Lower leg skin (tissue), 4 donors: ENCODE measurements around the gene ANO10. TPM values are rescaled to one million over a fixed set of nuclear protein-coding genes. Genes with fewer than 3 reads are reported as not detected.
"Not testable (repeated sequence)": the region's sequence is repeated elsewhere in the genome, so short reads cannot be mapped to it uniquely, and the experiment has no call there.

Source experiments
- DNase-seq, 2 donors: peaks; one replicate each; pipeline ENCODE4 v3.0.0-alpha.2; 2019; ENCODE audit warnings: low spot score in 2 of 2
- H3K4me3 ChIP-seq: fragments of 200-600 bp; sonication (generic); 2 replicates; pipeline ENCODE4 v1.5.1; 2017; ENCODE audit warnings: mild to moderate bottlenecking, low read depth; ENCODE audit not compliant: poor library complexity, severe bottlenecking
- CTCF ChIP-seq, 3 donors: fragments of 450-650 bp; IDR thresholded peaks; one replicate each; pipeline ENCODE4 v1.5.1; 2016; ENCODE audit warnings: antibody characterized with exemption in 3 of 3, mild to moderate bottlenecking in 3 of 3, moderate library complexity in 2 of 3
- POLR2A ChIP-seq, 2 donors: fragments of 450-650 bp; IDR thresholded peaks; one replicate each; pipeline ENCODE4 v1.6.1; 2016 to 2017; ENCODE audit warnings: antibody characterized with exemption in 2 of 2, mild to moderate bottlenecking in 1 of 2, moderate library complexity in 1 of 2
- WGBS, 2 donors: methylation state at CpG; one replicate each; pipeline ENCODE4 v1.1.5; 2018; 5-methylcytosine and 5-hydroxymethylcytosine counted together
- intact Hi-C: fragments of 100-400 bp; cut with DNase I; formaldehyde crosslinking; loops from one replicate; pipeline ENCODE4 v1.15.0; 2023; ENCODE audit warnings: low total_unique reads
- total RNA-seq, 4 donors: library from RNA; depleted of rRNA; stranded (reverse); fragments of >200 nt; gene quantifications; one replicate each; pipeline ENCODE4 v1.1.0, GENCODE V29; 2016

The ANO10 gene
- total RNA-seq, 4 donors from 2014 or later = 31.6 to 41.5 (median 37.5) TPM

GRCh38 chr3:43580181-43580580, 41.6 kb downstream of the ANO10 start:
- intact Hi-C loops = no loop called here
- TF ChIP-seq POLR2A (IDR thresholded peaks at IDR 0.05) = no peak
- TF ChIP-seq CTCF (IDR thresholded peaks at IDR 0.05) = no peak
- WGBS, 2 donors = 68 to 71% methylated on average over 6 of the region's 6 CpGs
- no peak for DNase-seq
- no peak overlapping the region for H3K4me3 ChIP-seq

GRCh38 chr3:43573576-43573975, 48.2 kb downstream of the ANO10 start:
- TF ChIP-seq CTCF (IDR thresholded peaks at IDR 0.05) (no peak), POLR2A (IDR thresholded peaks at IDR 0.05) (no peak)
- DNase-seq = no peak
- 70 to 73% methylated on average over 2 of the region's 2 CpGs for WGBS, 2 donors
- H3K4me3 ChIP-seq = no peak overlapping the region
- intact Hi-C loops = no loop called here

- intact Hi-C loops, DNase-seq, H3K4me3 ChIP-seq: not testable (repeated sequence)
- WGBS, 2 donors = 93 to 94% methylated on average over 12 to 26 of the region's 30 CpGs
These were observed 56.0 kb downstream of the ANO10 start for GRCh38 chr3:43565661-43566341.

GRCh38 chr3:43559961-43560360, 61.9 kb downstream of the ANO10 start:
- DNase-seq = no peak

GRCh38 chr3:43558171-43558570, 63.6 kb downstream of the ANO10 start:
- WGBS, 2 donors = 72 to 94% methylated on average over 1 of the region's 1 CpG
- intact Hi-C loops = no loop called here
- H3K4me3 ChIP-seq = no peak overlapping the region
- DNase-seq = no peak
- TF ChIP-seq CTCF (IDR thresholded peaks at IDR 0.05) (no peak), POLR2A (IDR thresholded peaks at IDR 0.05) (no peak)

More at GRCh38 chr3:43559961-43560360, 61.9 kb downstream of the ANO10 start:
- TF ChIP-seq POLR2A (IDR thresholded peaks at IDR 0.05) = no peak
- no peak for TF ChIP-seq CTCF (IDR thresholded peaks at IDR 0.05)
- intact Hi-C loops = no loop called here
- no peak overlapping the region for H3K4me3 ChIP-seq

- WGBS, 2 donors = 86 to 92% methylated on average over 4 of the region's 4 CpGs
- intact Hi-C loops = no loop called here
- TF ChIP-seq CTCF (IDR thresholded peaks at IDR 0.05) (no peak), POLR2A (IDR thresholded peaks at IDR 0.05) (no peak)
- no peak for DNase-seq
- no peak overlapping the region for H3K4me3 ChIP-seq
These were observed 72.1 kb downstream of the ANO10 start for GRCh38 chr3:43549626-43550290.

- WGBS, 2 donors = 96 to 97% methylated on average over 3 of the region's 3 CpGs
- H3K4me3 ChIP-seq, DNase-seq: not testable (repeated sequence)
- intact Hi-C loops = loop anchor here (5.0 kb wide), 1 partner anchor 653 kb away; no protein-coding TSS in a partner anchor
These were observed 77.5 kb downstream of the ANO10 start for GRCh38 chr3:43544277-43544676.
